WERI-Rb-1 (cell line): ENCODE data around the gene TMEM203.
A peak's percentile ranks its signal among the peaks of the same experiment; 100 is the strongest.

Experiments used
- DNase-seq: peaks from one replicate; pipeline ENCODE4 v3.0.0-alpha.2; 2020
- H3K27ac ChIP-seq: fragments of 250-450 bp; sonication (Bioruptor Pico); 2 replicates; pipeline ENCODE4 v1.5.1; 2020; ENCODE audit warnings: mild to moderate bottlenecking, moderate library complexity
- H3K27me3 ChIP-seq: fragments of 250-450 bp; sonication (Bioruptor Pico); 2 replicates; pipeline ENCODE4 v1.5.1; 2021; ENCODE audit warnings: mild to moderate bottlenecking, low read depth, moderate library complexity; ENCODE audit not compliant: insufficient read depth, severe bottlenecking
- H3K36me3 ChIP-seq: fragments of 250-450 bp; sonication (Bioruptor Pico); 2 replicates; pipeline ENCODE4 v1.5.1; 2020; ENCODE audit warnings: mild to moderate bottlenecking, moderate library complexity
- H3K4me3 ChIP-seq: 2 replicates; pipeline ENCODE4 v1.5.1; 2011; ENCODE audit warnings: low read depth, mild to moderate bottlenecking, control low read depth, low read length
- H3K9me3 ChIP-seq: fragments of 250-450 bp; sonication (Bioruptor Pico); 2 replicates; pipeline ENCODE4 v1.5.1; 2021; ENCODE audit warnings: mild to moderate bottlenecking, moderate library complexity; ENCODE audit not compliant: severe bottlenecking
- TF ChIP-seq, protein P1 (sequence below): IDR thresholded peaks from 2 replicates; pipeline ENCODE4 v1.5.1; 2011; ENCODE audit warnings: low read depth, mild to moderate bottlenecking, control low read depth, inconsistent platforms, low read length

Gene TMEM203

DNA sequence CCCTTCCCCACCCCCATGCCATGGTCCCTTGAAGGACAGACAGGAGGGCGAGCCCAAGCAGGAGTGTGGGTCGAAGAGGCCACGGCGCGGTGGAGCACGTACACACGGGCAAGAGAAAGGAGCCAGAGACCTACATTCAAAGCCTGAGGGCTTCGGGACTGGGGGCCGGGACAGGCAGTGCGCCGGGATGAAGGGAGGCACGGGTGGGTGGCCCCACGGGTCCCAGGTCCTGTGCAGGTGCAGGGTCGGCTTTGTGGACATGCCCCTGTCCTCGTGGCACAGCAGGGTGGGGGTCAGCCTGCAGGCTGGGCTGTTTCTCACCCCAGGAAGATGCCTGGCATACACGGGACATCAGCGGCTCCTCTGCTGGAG lies 45.4 kb downstream of the TMEM203 start:
- TF ChIP-seq, protein P1, sequence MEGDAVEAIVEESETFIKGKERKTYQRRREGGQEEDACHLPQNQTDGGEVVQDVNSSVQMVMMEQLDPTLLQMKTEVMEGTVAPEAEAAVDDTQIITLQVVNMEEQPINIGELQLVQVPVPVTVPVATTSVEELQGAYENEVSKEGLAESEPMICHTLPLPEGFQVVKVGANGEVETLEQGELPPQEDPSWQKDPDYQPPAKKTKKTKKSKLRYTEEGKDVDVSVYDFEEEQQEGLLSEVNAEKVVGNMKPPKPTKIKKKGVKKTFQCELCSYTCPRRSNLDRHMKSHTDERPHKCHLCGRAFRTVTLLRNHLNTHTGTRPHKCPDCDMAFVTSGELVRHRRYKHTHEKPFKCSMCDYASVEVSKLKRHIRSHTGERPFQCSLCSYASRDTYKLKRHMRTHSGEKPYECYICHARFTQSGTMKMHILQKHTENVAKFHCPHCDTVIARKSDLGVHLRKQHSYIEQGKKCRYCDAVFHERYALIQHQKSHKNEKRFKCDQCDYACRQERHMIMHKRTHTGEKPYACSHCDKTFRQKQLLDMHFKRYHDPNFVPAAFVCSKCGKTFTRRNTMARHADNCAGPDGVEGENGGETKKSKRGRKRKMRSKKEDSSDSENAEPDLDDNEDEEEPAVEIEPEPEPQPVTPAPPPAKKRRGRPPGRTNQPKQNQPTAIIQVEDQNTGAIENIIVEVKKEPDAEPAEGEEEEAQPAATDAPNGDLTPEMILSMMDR = no peak
- no peak overlapping the region for H3K27ac ChIP-seq
- no peak for DNase-seq
- no peak overlapping the region for H3K4me3 ChIP-seq
- H3K36me3 ChIP-seq = no peaks in the 10 kb centered on the region
- no peaks in the 10 kb centered on the region for H3K27me3 ChIP-seq
- no peaks in the 10 kb centered on the region for H3K9me3 ChIP-seq

GRCh38 chr9:137159105-137160053 lies 46.1 kb downstream of the TMEM203 start:
- no peaks in the 10 kb centered on the region for H3K27me3 ChIP-seq
- H3K36me3 ChIP-seq = no peaks in the 10 kb centered on the region
- H3K4me3 ChIP-seq = no peak overlapping the region
- H3K9me3 ChIP-seq = no peaks in the 10 kb centered on the region
- no peak overlapping the region for H3K27ac ChIP-seq
- DNase-seq = no peak
- TF ChIP-seq, protein P1 = no peak

DNA sequence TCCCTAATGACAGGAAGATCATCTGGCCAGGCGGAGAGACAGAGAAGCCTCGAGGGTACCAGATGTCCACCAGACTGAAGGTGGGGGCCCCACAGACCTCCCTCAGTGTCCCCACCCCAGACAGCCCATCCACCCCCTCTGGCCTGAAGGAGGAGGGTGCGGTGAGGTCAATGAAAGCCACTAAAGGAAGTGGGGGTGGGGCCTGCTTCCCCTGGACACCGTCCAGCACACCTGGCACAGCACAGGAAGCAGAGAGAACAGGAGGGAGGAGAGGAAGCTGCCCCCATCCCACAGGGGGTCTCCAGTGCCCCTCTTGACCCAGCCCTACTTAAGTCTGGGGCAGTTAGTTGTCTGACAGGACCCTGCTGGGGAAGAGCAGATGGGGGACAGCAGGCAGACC lies 46.8 kb downstream of the TMEM203 start:
- Histone ChIP-seq H3K27ac (peak overlapping the region; percentile 19; the same call in 1 of the 2 replicates), H3K36me3 (no peaks in the 10 kb centered on the region), H3K27me3 (no peaks in the 10 kb centered on the region), H3K9me3 (no peaks in the 10 kb centered on the region), H3K4me3 (no peak overlapping the region)
- TF ChIP-seq, protein P1 = no peak
- no peak for DNase-seq

DNA sequence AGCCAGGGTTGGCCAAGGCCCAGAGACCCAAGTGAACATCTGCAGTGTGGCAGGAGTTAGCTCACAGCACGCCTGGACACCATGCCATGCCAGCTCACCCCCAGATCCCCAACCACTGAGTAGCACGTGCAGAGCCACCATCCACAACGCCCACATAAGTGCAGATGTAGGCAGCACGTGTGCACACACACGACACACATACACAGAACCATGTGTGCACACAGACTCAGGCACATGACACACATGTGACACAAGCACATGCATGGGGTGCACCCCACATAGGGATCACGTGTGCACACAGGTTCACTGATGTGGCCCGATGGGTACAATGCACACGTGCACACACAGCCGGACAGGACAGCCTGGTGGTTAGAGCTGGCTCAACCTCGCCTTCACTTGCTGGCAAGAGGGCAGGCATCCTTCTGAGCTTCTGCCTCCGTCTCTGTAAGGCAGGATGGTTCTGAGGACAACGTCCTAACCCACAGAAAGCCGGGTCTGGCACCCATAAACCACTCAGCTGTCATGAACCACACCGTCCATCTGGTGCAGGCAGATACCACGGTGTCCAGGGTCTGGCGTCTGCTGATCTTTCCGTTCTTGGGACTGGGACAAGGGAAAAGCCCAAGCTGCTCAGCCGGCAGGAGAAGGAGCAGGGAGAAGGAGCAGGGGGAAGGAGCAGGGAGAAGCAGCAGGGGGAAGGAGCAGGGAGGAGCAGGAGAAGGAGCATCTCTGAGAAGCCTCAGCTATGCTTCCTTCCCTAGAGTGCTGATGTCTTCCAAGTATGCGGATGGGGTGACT lies 47.6 kb downstream of the TMEM203 start:
- peak; percentile 67 for DNase-seq
- Histone ChIP-seq H3K36me3 (no peaks in the 10 kb centered on the region), H3K27ac (peak overlapping the region; percentile 55), H3K9me3 (no peaks in the 10 kb centered on the region), H3K4me3 (no peak overlapping the region), H3K27me3 (no peaks in the 10 kb centered on the region)
- TF ChIP-seq, protein P1 = no peak

DNA sequence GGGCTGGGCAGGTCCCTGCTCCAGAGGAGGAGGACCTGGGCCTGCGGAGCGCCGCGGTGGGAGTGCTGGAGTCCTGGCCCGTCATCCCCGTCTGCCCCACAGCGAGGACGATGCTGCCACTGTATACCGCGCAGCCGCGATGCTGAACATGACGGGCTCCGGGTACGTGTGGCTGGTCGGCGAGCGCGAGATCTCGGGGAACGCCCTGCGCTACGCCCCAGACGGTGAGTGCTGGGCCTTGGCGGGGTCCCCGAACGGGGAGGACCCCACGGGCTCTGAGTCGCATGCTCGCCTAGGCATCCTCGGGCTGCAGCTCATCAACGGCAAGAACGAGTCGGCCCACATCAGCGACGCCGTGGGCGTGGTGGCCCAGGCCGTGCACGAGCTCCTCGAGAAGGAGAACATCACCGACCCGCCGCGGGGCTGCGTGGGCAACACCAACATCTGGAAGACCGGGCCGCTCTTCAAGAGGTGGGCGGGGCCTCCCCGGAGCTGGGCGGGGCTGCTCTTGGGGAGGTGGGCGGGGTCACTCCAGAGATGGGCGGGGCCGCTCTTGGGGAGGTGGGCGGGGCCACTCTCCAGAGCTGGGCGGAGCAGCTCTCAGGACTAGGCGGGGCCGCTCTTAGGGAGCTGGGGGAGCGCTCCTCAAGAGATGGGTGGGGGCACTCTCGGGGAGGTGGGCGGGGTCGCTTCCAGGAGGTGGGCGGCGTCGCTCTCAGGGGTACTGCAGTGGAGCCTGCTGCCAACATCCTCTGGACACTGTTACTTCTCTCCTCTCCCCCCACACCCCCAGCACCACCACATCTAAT lies 48.7 kb downstream of the TMEM203 start:
- DNase-seq = no peak
- Histone ChIP-seq H3K27me3 (no peaks in the 10 kb centered on the region), H3K4me3 (no peak overlapping the region), H3K9me3 (no peaks in the 10 kb centered on the region), H3K36me3 (no peaks in the 10 kb centered on the region), H3K27ac (no peak overlapping the region)
- TF ChIP-seq, protein P1 = no peak
